Ascending aorta (tissue), 2 donors: ENCODE measurements around the gene ZNF787. TPM values are rescaled to one million over a fixed set of nuclear protein-coding genes. Genes with fewer than 3 reads are reported as not detected.

Experiments
- DNase-seq, 2 donors: peaks; one replicate each; pipeline ENCODE4 v3.0.0-alpha.2; 2019; ENCODE audit warnings: low spot score in 2 of 2
- H3K27ac ChIP-seq, 2 donors: fragments of 200-600 bp; sonication (generic); one replicate each; pipeline ENCODE4 v1.5.1; 2016 to 2017; ENCODE audit warnings: mild to moderate bottlenecking in 1 of 2
- H3K27me3 ChIP-seq: fragments of 200-600 bp; sonication (generic); one replicate; pipeline ENCODE4 v1.5.1; 2017
- H3K36me3 ChIP-seq, 2 donors: fragments of 200-600 bp; sonication (generic); one replicate each; pipeline ENCODE4 v1.5.1; 2016
- H3K4me1 ChIP-seq, 2 donors: fragments of 200-600 bp; sonication (generic); one replicate each; pipeline ENCODE4 v1.5.1; 2016 to 2017; ENCODE audit warnings: mild to moderate bottlenecking in 1 of 2
- H3K4me3 ChIP-seq, 2 donors: fragments of 200-600 bp; sonication (generic); one replicate each; pipeline ENCODE4 v1.5.1; 2016 to 2017; ENCODE audit warnings: mild to moderate bottlenecking in 1 of 2
- H3K9me3 ChIP-seq, 2 donors: fragments of 200-600 bp; sonication (generic); one replicate each; pipeline ENCODE4 v1.5.1; 2016
- CTCF ChIP-seq, 3 experiments: fragments of 200-600 bp in 2 of 3; fragments of 450-650 bp in 1 of 3; sonication (generic) in 2 of 3; IDR thresholded peaks; one replicate each; pipeline ENCODE4 v1.5.1; 2016 to 2019; ENCODE audit warnings: antibody characterized with exemption in 3 of 3, mild to moderate bottlenecking in 1 of 3, moderate library complexity in 1 of 3
- intact Hi-C: fragments of 100-400 bp; cut with DNase I; formaldehyde crosslinking; loops from one replicate; pipeline ENCODE4 v1.15.1; 2023
- total RNA-seq: library from RNA; depleted of rRNA; stranded (reverse); fragments of >200 nt; gene quantifications from one replicate; pipeline ENCODE4 v1.1.0, GENCODE V29; 2016

The ZNF787 gene
- total RNA-seq, 1 donor from 2014 or later: 18.1 TPM

GRCh38 chr19:56097776-56098175, 23.3 kb downstream of the ZNF787 start:
- Histone ChIP-seq H3K27ac (no peak overlapping the region), H3K4me3 (no peak overlapping the region)
- no peak for TF ChIP-seq CTCF (IDR thresholded peaks at IDR 0.05)

GRCh38 chr19:56097306-56097705, 23.8 kb downstream of the ZNF787 start:
- H3K9me3 ChIP-seq: no peaks in the 10 kb centered on the region
- H3K36me3 ChIP-seq: peaks cover 35 to 41% of the 10 kb centered on the region in 2 donors
- H3K27me3 ChIP-seq: no peaks in the 10 kb centered on the region
- TF ChIP-seq CTCF (IDR thresholded peaks at IDR 0.05): no peak
- intact Hi-C loops: no loop called here
- no peaks in the 10 kb centered on the region for H3K4me1 ChIP-seq
- H3K27ac ChIP-seq: no peak overlapping the region
- H3K4me3 ChIP-seq: no peak overlapping the region
- DNase-seq: no peak

More at GRCh38 chr19:56097776-56098175, 23.3 kb downstream of the ZNF787 start:
- no peaks in the 10 kb centered on the region for H3K27me3 ChIP-seq
- H3K4me1 ChIP-seq: no peaks in the 10 kb centered on the region
- DNase-seq: no peak
- H3K36me3 ChIP-seq: peaks cover 37 to 46% of the 10 kb centered on the region in 2 donors
- no peaks in the 10 kb centered on the region for H3K9me3 ChIP-seq
- intact Hi-C loops: no loop called here

- DNase-seq: no peak
- no peak overlapping the region for H3K4me3 ChIP-seq
- no peaks in the 10 kb centered on the region for H3K27me3 ChIP-seq
- no peaks in the 10 kb centered on the region for H3K4me1 ChIP-seq
- intact Hi-C loops: no loop called here
- TF ChIP-seq CTCF (IDR thresholded peaks at IDR 0.05): no peak
- H3K9me3 ChIP-seq: no peaks in the 10 kb centered on the region
- no peak overlapping the region for H3K27ac ChIP-seq
- H3K36me3 ChIP-seq: peaks cover 29 to 35% of the 10 kb centered on the region in 2 donors
Measured at GRCh38 chr19:56096665-56097064, 24.4 kb downstream of the ZNF787 start.

GRCh38 chr19:56094449-56094848, 26.6 kb downstream of the ZNF787 start:
- H3K9me3 ChIP-seq: no peaks in the 10 kb centered on the region
- H3K27me3 ChIP-seq: no peaks in the 10 kb centered on the region
- peaks cover 15 to 30% of the 10 kb centered on the region in 2 donors for H3K36me3 ChIP-seq
- no peak for DNase-seq
- intact Hi-C loops: no loop called here
- H3K4me3 ChIP-seq: no peak overlapping the region
- H3K4me1 ChIP-seq: no peaks in the 10 kb centered on the region
- TF ChIP-seq CTCF (IDR thresholded peaks at IDR 0.05): no peak
- H3K27ac ChIP-seq: no peak overlapping the region

GRCh38 chr19:56092685-56093631, 28.1 kb downstream of the ZNF787 start:
- no peaks in the 10 kb centered on the region for H3K4me1 ChIP-seq
- intact Hi-C loops: no loop called here
- no peaks in the 10 kb centered on the region for H3K27me3 ChIP-seq
- no peak overlapping the region for H3K27ac ChIP-seq
- no peaks in the 10 kb centered on the region for H3K9me3 ChIP-seq
- no peak for TF ChIP-seq CTCF (IDR thresholded peaks at IDR 0.05)
- H3K36me3 ChIP-seq: peaks cover 15 to 34% of the 10 kb centered on the region in 2 donors
- no peak overlapping the region for H3K4me3 ChIP-seq
- DNase-seq: no peak
